ENCODE data around the gene ACER2.
A peak's percentile ranks its signal among the peaks of the same experiment; 100 is the strongest.

Gene ACER2

DNA sequence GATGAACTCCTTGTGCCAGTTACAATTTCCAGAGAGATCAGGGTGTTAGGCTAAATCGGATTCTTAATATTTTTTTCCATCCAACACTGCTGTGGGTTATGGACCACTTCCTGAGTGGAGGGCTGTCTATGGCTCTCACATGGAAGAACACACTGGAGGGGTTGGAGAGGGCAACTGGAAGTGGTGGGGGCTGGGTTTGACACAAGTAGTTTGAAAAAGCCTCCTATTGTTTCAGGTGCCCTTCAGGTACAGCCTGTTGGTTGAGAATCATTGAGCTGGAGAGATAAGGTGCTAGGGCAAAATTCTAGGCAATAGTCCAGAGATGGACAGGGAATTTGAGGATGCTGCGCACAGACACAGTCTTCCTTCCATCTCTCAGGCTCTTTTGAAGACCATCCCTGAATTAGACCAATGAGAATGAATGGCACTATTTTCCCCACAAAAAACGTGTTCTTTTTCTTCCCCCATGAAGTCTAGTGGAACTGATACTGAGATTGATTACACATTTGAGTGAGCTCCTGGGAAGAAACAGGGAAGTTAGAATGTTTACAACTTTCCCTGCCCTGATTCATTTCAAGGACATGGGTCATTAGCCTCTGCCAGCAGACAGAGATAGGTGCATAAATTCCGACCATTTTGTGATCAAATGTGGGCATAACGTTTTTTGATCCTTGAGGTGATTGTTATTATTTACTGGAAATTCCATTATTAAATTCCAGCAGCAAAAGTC is 87.7 kb downstream of the ACER2 start:
- no peaks in the 10 kb centered on the region for H3K9me3 ChIP-seq (ENCODE audit: insufficient read depth, low read depth, low read length)
- no peak overlapping the region for H4K91ac ChIP-seq (ENCODE audit: low read depth, low read length)
- no peak overlapping the region for H3K4me3 ChIP-seq (ENCODE audit: low read depth, low read length)
- no peak overlapping the region for H3K18ac ChIP-seq (ENCODE audit: low read length)
- H3K79me2 ChIP-seq (ENCODE audit: control insufficient read depth, insufficient read depth, low read length, poor library complexity) = no peaks in the 10 kb centered on the region
- no CpG with 5 or more reads among the region's 5 CpGs for WGBS (ENCODE audit: extremely low coverage, insufficient coverage, insufficient read length)
- no peaks in the 10 kb centered on the region for H3K4me1 ChIP-seq (ENCODE audit: control insufficient read depth in 1 of 2, insufficient read depth in 2 of 2, low read length in 2 of 2)
- H3K79me1 ChIP-seq (ENCODE audit: low read length) = no peaks in the 10 kb centered on the region
- no peak overlapping the region for H4K12ac ChIP-seq (ENCODE audit: low read depth, low read length)
- no peak overlapping the region for H2BK5ac ChIP-seq (ENCODE audit: low read depth, low read length, poor library complexity)
- H2AFZ ChIP-seq (ENCODE audit: insufficient read depth, low read length, poor library complexity) = no peak overlapping the region
- no peak overlapping the region for H3K4me2 ChIP-seq (ENCODE audit: low read length)
- no peaks in the 10 kb centered on the region for H3K27me3 ChIP-seq (ENCODE audit: insufficient read depth, low read length)
- no peak overlapping the region for H2BK12ac ChIP-seq (ENCODE audit: low read length)
- no peak overlapping the region for H3K9ac ChIP-seq (ENCODE audit: low read length)
- no peak overlapping the region for H3K14ac ChIP-seq (ENCODE audit: low read length)
- H3K36me3 ChIP-seq (ENCODE audit: control insufficient read depth in 1 of 2, insufficient read depth in 2 of 2, low read length in 2 of 2) = no peaks in the 10 kb centered on the region
- H3K4ac ChIP-seq (ENCODE audit: low read depth, low read length) = no peak overlapping the region
- H2BK120ac ChIP-seq (ENCODE audit: insufficient read depth, low read length, poor library complexity) = no peak overlapping the region
- DNase-seq = peak in 1 of 2 donors; percentile 21
- no peak overlapping the region for H4K8ac ChIP-seq (ENCODE audit: low read depth, low read length)
- no peak overlapping the region for H3K23ac ChIP-seq (ENCODE audit: low read length)
- no peak overlapping the region for H2AK5ac ChIP-seq (ENCODE audit: low read length)
- H3K27ac ChIP-seq (ENCODE audit: low read depth, low read length) = no peak overlapping the region

DNA sequence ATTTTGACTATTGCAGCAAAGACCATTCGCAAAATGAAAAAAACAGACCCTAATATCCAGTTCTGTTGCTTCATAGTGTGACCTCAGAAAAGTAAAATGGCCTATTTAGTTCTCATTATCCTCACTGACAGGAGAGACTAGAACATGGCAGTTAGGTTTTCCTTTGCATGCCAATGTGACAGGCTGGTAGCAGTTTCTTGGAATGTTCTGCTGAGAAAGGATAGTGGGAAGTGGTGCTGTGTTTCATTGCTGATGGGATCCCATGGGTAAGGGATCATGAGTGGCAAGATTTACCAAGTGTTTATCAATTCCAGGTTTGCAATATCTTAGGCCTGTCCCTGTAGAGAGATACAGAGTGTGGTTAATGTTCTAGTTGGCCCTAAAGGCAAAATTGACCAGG is 88.5 kb downstream of the ACER2 start:
- Histone ChIP-seq H3K27me3 (ENCODE audit: insufficient read depth, low read length) (no peaks in the 10 kb centered on the region), H2BK12ac (ENCODE audit: low read length) (no peak overlapping the region), H3K4me3 (ENCODE audit: low read depth, low read length) (no peak overlapping the region), H4K91ac (ENCODE audit: low read depth, low read length) (no peak overlapping the region), H2AFZ (ENCODE audit: insufficient read depth, low read length, poor library complexity) (no peak overlapping the region), H2BK5ac (ENCODE audit: low read depth, low read length, poor library complexity) (no peak overlapping the region), H4K12ac (ENCODE audit: low read depth, low read length) (no peak overlapping the region), H2AK5ac (ENCODE audit: low read length) (no peak overlapping the region), H3K36me3 (ENCODE audit: control insufficient read depth in 1 of 2, insufficient read depth in 2 of 2, low read length in 2 of 2) (no peaks in the 10 kb centered on the region), H3K27ac (ENCODE audit: low read depth, low read length) (no peak overlapping the region), H2BK120ac (ENCODE audit: insufficient read depth, low read length, poor library complexity) (no peak overlapping the region), H3K79me2 (ENCODE audit: control insufficient read depth, insufficient read depth, low read length, poor library complexity) (no peaks in the 10 kb centered on the region), H4K8ac (ENCODE audit: low read depth, low read length) (no peak overlapping the region), H3K9ac (ENCODE audit: low read length) (no peak overlapping the region), H3K4me2 (ENCODE audit: low read length) (no peak overlapping the region), H3K14ac (ENCODE audit: low read length) (no peak overlapping the region), H3K23ac (ENCODE audit: low read length) (no peak overlapping the region), H3K9me3 (ENCODE audit: insufficient read depth, low read depth, low read length) (no peaks in the 10 kb centered on the region), H3K4ac (ENCODE audit: low read depth, low read length) (no peak overlapping the region), H3K18ac (ENCODE audit: low read length) (no peak overlapping the region), H3K79me1 (ENCODE audit: low read length) (no peaks in the 10 kb centered on the region), H3K4me1 (ENCODE audit: control insufficient read depth in 1 of 2, insufficient read depth in 2 of 2, low read length in 2 of 2) (no peaks in the 10 kb centered on the region)
- no CpG with 5 or more reads among the region's 1 CpG for WGBS (ENCODE audit: extremely low coverage, insufficient coverage, insufficient read length)
- no peak for DNase-seq

DNA sequence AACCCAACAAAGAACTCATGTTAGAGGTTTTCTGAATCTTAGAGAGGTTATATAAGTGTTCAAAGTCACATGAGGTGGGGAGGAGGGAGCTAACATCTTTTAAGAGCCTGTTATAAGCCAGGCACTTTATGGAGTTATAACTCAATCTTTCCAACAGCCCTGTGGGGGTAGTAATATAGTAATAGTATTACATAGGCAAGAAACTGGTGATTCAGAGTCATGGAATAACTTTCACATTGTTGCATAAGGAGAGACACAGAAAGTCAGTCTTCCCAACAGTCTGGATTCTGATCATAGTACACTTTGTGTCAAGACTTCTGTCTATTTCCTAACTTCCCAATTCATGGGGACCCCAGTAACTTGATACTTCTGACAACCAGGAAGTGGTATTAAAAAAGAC is 89.2 kb downstream of the ACER2 start:
- no peak overlapping the region for H3K4me2 ChIP-seq (ENCODE audit: low read length)
- H3K9ac ChIP-seq (ENCODE audit: low read length) = no peak overlapping the region
- no peak overlapping the region for H2AK5ac ChIP-seq (ENCODE audit: low read length)
- no peaks in the 10 kb centered on the region for H3K36me3 ChIP-seq (ENCODE audit: control insufficient read depth in 1 of 2, insufficient read depth in 2 of 2, low read length in 2 of 2)
- no peaks in the 10 kb centered on the region for H3K27me3 ChIP-seq (ENCODE audit: insufficient read depth, low read length)
- H2BK120ac ChIP-seq (ENCODE audit: insufficient read depth, low read length, poor library complexity) = no peak overlapping the region
- H4K12ac ChIP-seq (ENCODE audit: low read depth, low read length) = no peak overlapping the region
- no peaks in the 10 kb centered on the region for H3K79me2 ChIP-seq (ENCODE audit: control insufficient read depth, insufficient read depth, low read length, poor library complexity)
- H3K4me1 ChIP-seq (ENCODE audit: control insufficient read depth in 1 of 2, insufficient read depth in 2 of 2, low read length in 2 of 2) = no peaks in the 10 kb centered on the region
- no peak overlapping the region for H4K8ac ChIP-seq (ENCODE audit: low read depth, low read length)
- H2BK5ac ChIP-seq (ENCODE audit: low read depth, low read length, poor library complexity) = no peak overlapping the region
- no peaks in the 10 kb centered on the region for H3K9me3 ChIP-seq (ENCODE audit: insufficient read depth, low read depth, low read length)
- no peak overlapping the region for H3K23ac ChIP-seq (ENCODE audit: low read length)
- no peak overlapping the region for H4K91ac ChIP-seq (ENCODE audit: low read depth, low read length)
- DNase-seq = no peak
- no peaks in the 10 kb centered on the region for H3K79me1 ChIP-seq (ENCODE audit: low read length)
- no peak overlapping the region for H3K4ac ChIP-seq (ENCODE audit: low read depth, low read length)
- H3K18ac ChIP-seq (ENCODE audit: low read length) = no peak overlapping the region
- no peak overlapping the region for H2BK12ac ChIP-seq (ENCODE audit: low read length)
- no peak overlapping the region for H3K14ac ChIP-seq (ENCODE audit: low read length)
- no peak overlapping the region for H3K4me3 ChIP-seq (ENCODE audit: low read depth, low read length)
- no peak overlapping the region for H3K27ac ChIP-seq (ENCODE audit: low read depth, low read length)
- H2AFZ ChIP-seq (ENCODE audit: insufficient read depth, low read length, poor library complexity) = no peak overlapping the region
